CD14-positive monocyte (primary cell): ENCODE data around the gene ACRV1. TPM values are rescaled to one million over a fixed set of nuclear protein-coding genes. Genes with fewer than 3 reads are reported as not detected.

Experiments
- DNase-seq, 3 donors: peaks; one replicate each; pipeline ENCODE4 v3.0.0-alpha.2; 2011 to 2022
- H2AFZ ChIP-seq: 2 replicates; pipeline ENCODE4 v1.6.0; 2012; ENCODE audit warnings: mild to moderate bottlenecking, low read depth, low read length, inconsistent platforms; ENCODE audit not compliant: insufficient read depth, poor library complexity, severe bottlenecking
- H3K27ac ChIP-seq, 2 donors: 1 replicate in 1 of 2; 2 replicates in 1 of 2; pipeline ENCODE4 v1.5.1; 2012 to 2013; ENCODE audit warnings: low read length in 2 of 2, control low read depth in 1 of 2, inconsistent platforms in 1 of 2, low read depth in 1 of 2, mild to moderate bottlenecking in 1 of 2
- H3K27me3 ChIP-seq, 2 donors: one replicate each; pipeline versions ENCODE4 v1.6.0 to v1.6.1; 2011 to 2013; ENCODE audit warnings: low read length in 2 of 2; ENCODE audit not compliant: control insufficient read depth in 2 of 2, insufficient read depth in 2 of 2
- H3K36me3 ChIP-seq, 2 donors: replicated peaks in 1 of 2; 1 replicate in 1 of 2; 2 replicates in 1 of 2; pipeline versions ENCODE4 v1.5.1 to v1.6.1; 2012 to 2013; ENCODE audit warnings: low read length in 2 of 2, control low read depth in 1 of 2, inconsistent platforms in 1 of 2, mild to moderate bottlenecking in 1 of 2; ENCODE audit not compliant: insufficient read depth in 2 of 2, control insufficient read depth in 1 of 2
- H3K4me1 ChIP-seq, 2 donors: 1 replicate in 1 of 2; 2 replicates in 1 of 2; pipeline versions ENCODE4 v1.5.1 to v1.6.1; 2012 to 2013; ENCODE audit warnings: low read length in 2 of 2, control low read depth in 1 of 2, inconsistent platforms in 1 of 2, mild to moderate bottlenecking in 1 of 2, moderate library complexity in 1 of 2; ENCODE audit not compliant: insufficient read depth in 2 of 2, control insufficient read depth in 1 of 2
- H3K4me2 ChIP-seq: replicated peaks from 2 replicates; pipeline ENCODE3; 2012; ENCODE audit warnings: low read length, moderate library complexity, mild to moderate bottlenecking; ENCODE audit not compliant: poor library complexity, severe bottlenecking; ENCODE audit errors: extremely low read depth
- H3K4me3 ChIP-seq, 3 experiments: fragments of 200-600 bp in 1 of 3; sonication (generic) in 1 of 3; replicated peaks in 1 of 3; 1 replicate in 2 of 3; 2 replicates in 1 of 3; pipeline ENCODE4 v1.5.1; 2011 to 2013; ENCODE audit warnings: low read length in 3 of 3, mild to moderate bottlenecking in 3 of 3, control low read depth in 2 of 3, low read depth in 2 of 3, inconsistent platforms in 1 of 3, moderate library complexity in 1 of 3
- H3K79me2 ChIP-seq: 2 replicates; pipeline ENCODE4 v1.6.0; 2012; ENCODE audit warnings: mild to moderate bottlenecking, control low read depth, inconsistent platforms, low read length, moderate library complexity; ENCODE audit not compliant: insufficient read depth
- H3K9ac ChIP-seq: 2 replicates; pipeline ENCODE4 v1.6.0; 2017; ENCODE audit warnings: low read length, mild to moderate bottlenecking; ENCODE audit not compliant: insufficient read depth, poor library complexity, severe bottlenecking
- H3K9me3 ChIP-seq, 2 donors: replicated peaks in 1 of 2; 1 replicate in 1 of 2; 2 replicates in 1 of 2; pipeline versions ENCODE4 v1.5.1 to v1.6.1; 2012 to 2013; ENCODE audit warnings: low read length in 2 of 2, control low read depth in 1 of 2; ENCODE audit not compliant: control insufficient read depth in 1 of 2, insufficient read depth in 1 of 2
- H4K20me1 ChIP-seq: 2 replicates; pipeline ENCODE4 v1.6.0; 2012; ENCODE audit warnings: mild to moderate bottlenecking, low read length, control low read depth, moderate library complexity; ENCODE audit not compliant: insufficient read depth
- H3K27ac Mint-ChIP-seq, 7 donors: one replicate each; pipeline ENCODE4 v1.8.0; 2020; ENCODE audit warnings: mild to moderate bottlenecking in 7 of 7, mixed read lengths in 7 of 7, moderate library complexity in 6 of 7, inconsistent platforms in 2 of 7
- H3K27me3 Mint-ChIP-seq, 3 donors: one replicate each; pipeline ENCODE4 v1.8.0; 2021 to 2022; ENCODE audit warnings: low read depth in 3 of 3, mild to moderate bottlenecking in 3 of 3, mixed read lengths in 3 of 3, moderate library complexity in 3 of 3, inconsistent platforms in 1 of 3
- H3K36me3 Mint-ChIP-seq, 2 donors: one replicate each; pipeline ENCODE4 v1.8.0; 2020; ENCODE audit warnings: mixed read lengths in 2 of 2, inconsistent platforms in 1 of 2, mild to moderate bottlenecking in 1 of 2
- H3K4me1 Mint-ChIP-seq: one replicate; pipeline ENCODE4 v1.8.0; 2020; ENCODE audit warnings: mild to moderate bottlenecking, mixed read lengths
- H3K4me3 Mint-ChIP-seq, 2 donors: one replicate each; pipeline ENCODE4 v1.8.0; 2020; ENCODE audit warnings: mild to moderate bottlenecking in 2 of 2, mixed read lengths in 2 of 2, moderate library complexity in 1 of 2
- H3K9me3 Mint-ChIP-seq, 7 donors: one replicate each; pipeline ENCODE4 v1.8.0; 2020 to 2022; ENCODE audit warnings: mixed read lengths in 7 of 7, mild to moderate bottlenecking in 6 of 7, moderate library complexity in 6 of 7, inconsistent platforms in 2 of 7
- CTCF ChIP-seq: fragments of 200-600 bp; IDR thresholded peaks from one replicate; pipeline ENCODE4 v1.8.0; 2022; ENCODE audit warnings: antibody characterized with exemption, mild to moderate bottlenecking
- WGBS: methylation state at CpG from one replicate; pipeline ENCODE4 v1.1.5; 2013; ENCODE audit warnings: missing lambda C conversion rate; ENCODE audit not compliant: insufficient coverage; 5-methylcytosine and 5-hydroxymethylcytosine counted together
- intact Hi-C, 2 donors: fragments of 100-400 bp; cut with micrococcal nuclease; formaldehyde crosslinking; loops; one replicate each; pipeline versions ENCODE4 v1.15.0 to v1.15.1; 2023
- polyA plus RNA-seq, 3 donors: library from polyadenylated mRNA; depleted of rRNA in 1 of 3; unstranded in 2 of 3; stranded (reverse) in 1 of 3; fragments of 300-500 nt in 2 of 3; fragments of >200 nt in 1 of 3; fragmentation: Illumina TruSeq in 2 of 3; gene quantifications; 1 replicate in 2 of 3; 2 replicates in 1 of 3; pipeline ENCODE4 v1.2.3, GENCODE V29; 2012 to 2021

ACRV1 gene
- polyA plus RNA-seq, 3 donors: not detected

- TF ChIP-seq CTCF: no peak
- intact Hi-C loops: no loop called here
- Histone ChIP-seq H4K20me1 (no peaks in the 10 kb centered on the region), H2AFZ (no peak overlapping the region), H3K79me2 (no peaks in the 10 kb centered on the region), H3K9me3 (no peaks in the 10 kb centered on the region), H3K9ac (no peak overlapping the region), H3K4me2 (no peak overlapping the region), H3K4me3 (no peak overlapping the region), H3K4me1 (no peaks in the 10 kb centered on the region), H3K27me3 (no peaks in the 10 kb centered on the region), H3K36me3 (no peaks in the 10 kb centered on the region), H3K27ac (no peak overlapping the region)
- peaks cover 4 to 12% (median 7%) of the 10 kb centered on the region in 3 donors for H3K27me3 Mint-ChIP-seq
- H3K27ac Mint-ChIP-seq: no peak overlapping the region
- no peak overlapping the region for H3K4me3 Mint-ChIP-seq
- DNase-seq: no peak
- peaks cover 2 to 12% (median 5%) of the 10 kb centered on the region in 7 donors for H3K9me3 Mint-ChIP-seq
- 56% methylated on average over 5 of the region's 6 CpGs for WGBS
- no peaks in the 10 kb centered on the region for H3K36me3 Mint-ChIP-seq
- H3K4me1 Mint-ChIP-seq: no peaks in the 10 kb centered on the region
Measured at GRCh38 chr11:125701858-125702621, 21.4 kb upstream of the ACRV1 start.

GRCh38 chr11:125701018-125701610 lies 20.5 kb upstream of the ACRV1 start:
- H3K4me1 ChIP-seq: no peaks in the 10 kb centered on the region
- Mint-ChIP-seq H3K9me3 (peaks cover 2 to 12% (median 6%) of the 10 kb centered on the region in 7 donors), H3K27ac (no peak overlapping the region), H3K4me3 (no peak overlapping the region), H3K27me3 (peaks cover 5 to 10% (median 6%) of the 10 kb centered on the region in 3 donors), H3K36me3 (no peaks in the 10 kb centered on the region), H3K4me1 (no peaks in the 10 kb centered on the region)
- H3K4me2 ChIP-seq: no peak overlapping the region
- H3K4me3 ChIP-seq: no peak overlapping the region
- H3K9ac ChIP-seq: no peak overlapping the region
- TF ChIP-seq CTCF: no peak
- no peaks in the 10 kb centered on the region for H3K27me3 ChIP-seq
- H4K20me1 ChIP-seq: no peaks in the 10 kb centered on the region
- H3K36me3 ChIP-seq: no peaks in the 10 kb centered on the region
- H3K27ac ChIP-seq: no peak overlapping the region
- DNase-seq: no peak
- no CpG with 5 or more reads among the region's 6 CpGs for WGBS
- no peaks in the 10 kb centered on the region for H3K9me3 ChIP-seq
- intact Hi-C loops: no loop called here
- H2AFZ ChIP-seq: no peak overlapping the region
- H3K79me2 ChIP-seq: no peaks in the 10 kb centered on the region
